K562 (cell line): ENCODE results near the gene THSD8. TPM values are rescaled to one million over a fixed set of nuclear protein-coding genes. Genes with fewer than 3 reads are reported as not detected.

Experiments used
- CC2D1A ChIP-seq: fragments of 450-650 bp; IDR thresholded peaks from 2 replicates; pipeline ENCODE4 v1.6.1; 2017; ENCODE audit warnings: mild to moderate bottlenecking
- CREB1 ChIP-seq, 2 experiments: sonication (generic) in 1 of 2; formaldehyde crosslinking in 1 of 2; IDR thresholded peaks; 2 replicates each; pipeline versions ENCODE4 v1.6.1 to v1.8.0; 2012 to 2022; ENCODE audit warnings: inconsistent platforms in 1 of 2, mild to moderate bottlenecking in 1 of 2, missing genetic modification reagents in 1 of 2, moderate library complexity in 1 of 2
- DLX4 ChIP-seq: fragments of 250-450 bp; sonication (Bioruptor Pico); IDR thresholded peaks from 2 replicates; pipeline ENCODE4 v1.6.1; 2021; ENCODE audit warnings: mild to moderate bottlenecking
- E2F6 ChIP-seq, 2 experiments: IDR thresholded peaks; 2 replicates each; pipeline ENCODE4 v1.6.1; 2011; ENCODE audit warnings: borderline replicate concordance in 1 of 2, control low read depth in 1 of 2, low read depth in 1 of 2, low read length in 1 of 2, mild to moderate bottlenecking in 1 of 2, mixed read lengths in 1 of 2, moderate library complexity in 1 of 2; ENCODE audit not compliant: insufficient read depth in 1 of 2, insufficient read length in 1 of 2, poor library complexity in 1 of 2, severe bottlenecking in 1 of 2; ENCODE audit errors: extremely low read depth in 1 of 2
- FOXJ2 ChIP-seq: fragments of 200-800 bp; sonication (Bioruptor generic); IDR thresholded peaks from 2 replicates; pipeline ENCODE4 v1.6.1; 2016; ENCODE audit warnings: missing genetic modification characterization, missing compliant biosample characterization
- HEY1 ChIP-seq: fragments of 250-450 bp; sonication (Bioruptor Pico); IDR thresholded peaks from 2 replicates; pipeline ENCODE4 v1.5.0; 2020; ENCODE audit warnings: mild to moderate bottlenecking, moderate library complexity, borderline replicate concordance
- HNRNPLL ChIP-seq: fragments of 200-400 bp; formaldehyde crosslinking; IDR thresholded peaks from 2 replicates; pipeline ENCODE4 v1.6.1; 2017; ENCODE audit warnings: low read length, low read depth, mild to moderate bottlenecking; ENCODE audit not compliant: poor library complexity, severe bottlenecking
- NCOA4 ChIP-seq: fragments of 450-650 bp; IDR thresholded peaks from 2 replicates; pipeline ENCODE4 v1.6.1; 2018; ENCODE audit warnings: mild to moderate bottlenecking; ENCODE audit not compliant: partially characterized antibody
- NR2C2 ChIP-seq, 2 experiments: fragments of 200-800 bp in 1 of 2; sonication (Bioruptor generic) in 1 of 2; sonication (generic) in 1 of 2; formaldehyde crosslinking in 1 of 2; IDR thresholded peaks; 2 replicates each; pipeline versions ENCODE4 v1.6.1 to v1.8.0; 2016 to 2022; ENCODE audit warnings: mild to moderate bottlenecking in 1 of 2, missing compliant biosample characterization in 1 of 2, missing genetic modification characterization in 1 of 2, missing genetic modification reagents in 1 of 2
- PCBP1 ChIP-seq: fragments of 200-400 bp; formaldehyde crosslinking; IDR thresholded peaks from 2 replicates; pipeline ENCODE4 v1.6.1; 2018; ENCODE audit warnings: mild to moderate bottlenecking, low read depth, low read length; ENCODE audit not compliant: poor library complexity, severe bottlenecking
- PCBP2 ChIP-seq: fragments of 200-400 bp; formaldehyde crosslinking; IDR thresholded peaks from 2 replicates; pipeline ENCODE4 v1.6.1; 2018; ENCODE audit warnings: low read length, low read depth, mild to moderate bottlenecking, moderate library complexity; ENCODE audit not compliant: poor library complexity, severe bottlenecking
- RBFOX2 ChIP-seq: fragments of 200-400 bp; formaldehyde crosslinking; IDR thresholded peaks from 2 replicates; pipeline ENCODE4 v1.6.1; 2017; ENCODE audit warnings: low read depth, mild to moderate bottlenecking, low read length, moderate library complexity
- SIX5 ChIP-seq, 2 experiments: IDR thresholded peaks; 2 replicates each; pipeline ENCODE4 v1.6.1; 2011; ENCODE audit warnings: low read length in 2 of 2, borderline replicate concordance in 1 of 2, low read depth in 1 of 2, mild to moderate bottlenecking in 1 of 2, moderate library complexity in 1 of 2; ENCODE audit not compliant: insufficient read depth in 1 of 2
- SOX6 ChIP-seq: fragments of 450-650 bp; IDR thresholded peaks from 2 replicates; pipeline ENCODE4 v1.6.1; 2014; ENCODE audit warnings: mild to moderate bottlenecking
- SRF ChIP-seq, 2 experiments: fragments of 250-450, 450-650 bp in 1 of 2; sonication (Bioruptor Pico) in 1 of 2; sonication (generic) in 1 of 2; formaldehyde crosslinking; IDR thresholded peaks; 2 replicates each; pipeline versions ENCODE4 v1.5.0 to v1.5.1; 2020 to 2022; ENCODE audit warnings: mild to moderate bottlenecking in 1 of 2, missing genetic modification reagents in 1 of 2
- SRSF9 ChIP-seq: fragments of 200-400 bp; formaldehyde crosslinking; IDR thresholded peaks from 2 replicates; pipeline ENCODE4 v1.6.1; 2017; ENCODE audit warnings: low read depth, low read length, borderline replicate concordance
- THAP7 ChIP-seq: fragments of 250-450 bp; sonication (Bioruptor Pico); IDR thresholded peaks from 2 replicates; pipeline ENCODE4 v1.5.0; 2021
- UBTF ChIP-seq, 2 experiments: IDR thresholded peaks; 2 replicates each; pipeline ENCODE4 v1.6.1; 2012; ENCODE audit warnings: improper control_type of control experiment in 2 of 2, low read depth in 2 of 2, low read length in 2 of 2, borderline replicate concordance in 1 of 2
- ZNF263 ChIP-seq: sonication (generic); formaldehyde crosslinking; IDR thresholded peaks from 2 replicates; pipeline ENCODE4 v1.8.0; 2022; ENCODE audit warnings: mild to moderate bottlenecking, missing genetic modification reagents, borderline replicate concordance
- polyA plus RNA-seq, 8 experiments: library from polyadenylated mRNA; depleted of rRNA in 4 of 8; stranded (reverse) in 5 of 8; unstranded in 3 of 8; fragments of >200 nt; fragmentation: Nextera tagmentation in 2 of 8; fragmentation: Illumina TruSeq in 1 of 8; extraction: Ambion mirVana in 2 of 8; extraction: Trizol in 1 of 8; gene quantifications; 2 replicates each; pipeline versions ENCODE4 v1.2.1 to v1.2.3, GENCODE V29; 2011 to 2014; ENCODE audit warnings: inconsistent platforms in 1 of 8, missing spikeins in 1 of 8
- total RNA-seq, 7 experiments: library from RNA; depleted of rRNA in 6 of 7; stranded (reverse); fragments of >200 nt in 6 of 7; fragmentation: Illumina TruSeq in 2 of 7; extraction: Trizol in 2 of 7; gene quantifications; 2 replicates each; pipeline versions ENCODE4 v1.2.1 to v1.2.3, GENCODE V29; 2011 to 2021; ENCODE audit warnings: low replicate concordance in 1 of 7

The THSD8 gene
- total and polyA plus RNA-seq, 9 of the 15 experiments (the other 6 are each of a cell fraction or from before 2014, with no cell fraction given): 8.4 to 42.4 (median 19.9) TPM; not detected in 2

- TF ChIP-seq CREB1 (IDR thresholded peaks at IDR 0.05): no peak
- peak; percentile 68 for TF ChIP-seq CREB1 (CRISPR knock-in tag; IDR thresholded peaks at IDR 0.05)
- TF ChIP-seq E2F6 (IDR thresholded peaks at IDR 0.05; ENCODE audit: borderline replicate concordance in 1 of 2, extremely low read depth in 1 of 2, insufficient read depth in 1 of 2, insufficient read length in 1 of 2, low read depth in 1 of 2, low read length in 1 of 2, poor library complexity in 1 of 2, severe bottlenecking in 1 of 2): peak in 1 of 2 experiments; percentile 26
- TF ChIP-seq SIX5 (IDR thresholded peaks at IDR 0.05; ENCODE audit: borderline replicate concordance in 1 of 2, insufficient read depth in 1 of 2, low read depth in 1 of 2, low read length in 2 of 2): peak in 1 of 2 experiments; percentile 48; a peak in 2 of 4 replicates
- TF ChIP-seq THAP7 (CRISPR knock-in tag): peak; percentile 90
- TF ChIP-seq ZNF263: no peak
- TF ChIP-seq PCBP2: no peak
- peak; percentile 71; the same call in 1 of the 2 replicates for TF ChIP-seq FOXJ2 (tag)
- peak; percentile 86 for TF ChIP-seq RBFOX2
- TF ChIP-seq NCOA4: no peak
- no peak; the same call in 1 of the 2 replicates for TF ChIP-seq NR2C2 (CRISPR knock-in tag; IDR thresholded peaks at IDR 0.05)
- peak; percentile 48; the same call in 1 of the 2 replicates for TF ChIP-seq NR2C2 (tag; IDR thresholded peaks at IDR 0.05)
- TF ChIP-seq CC2D1A: no peak
- TF ChIP-seq SRF (CRISPR knock-in tag; IDR thresholded peaks at IDR 0.05): peak; percentile 98 to 99
- TF ChIP-seq UBTF (IDR thresholded peaks at IDR 0.05; ENCODE audit: borderline replicate concordance in 1 of 2, low read depth in 2 of 2, low read length in 2 of 2): peak; percentile 94 to 97; a peak in 3 of 4 replicates
- no peak for TF ChIP-seq HEY1 (CRISPR knock-in tag)
- peak; percentile 94 for TF ChIP-seq PCBP1
- TF ChIP-seq SOX6: peak; percentile 47; the same call in 1 of the 2 replicates
- TF ChIP-seq SRSF9: no peak
- TF ChIP-seq DLX4 (CRISPR knock-in tag): no peak
- TF ChIP-seq HNRNPLL: peak; percentile 90
Observed at GRCh38 chr19:12789904-12790619, 11.8 kb upstream of the THSD8 start (continued).
